Measurements from ENCODE around the gene HSPB8. TPM values are rescaled to one million over a fixed set of nuclear protein-coding genes. Genes with fewer than 3 reads are reported as not detected.

HSPB8 gene
- total RNA-seq, 2 experiments from 2014 or later = not detected

- POLR2A ChIA-PET = no interaction called here
- H3K27me3 Mint-ChIP-seq = no peaks in the 10 kb centered on the region
- H3K9me3 Mint-ChIP-seq = no peaks in the 10 kb centered on the region
- no peaks in the 10 kb centered on the region for H3K4me1 Mint-ChIP-seq
- DNase-seq = no peak
- H3K4me3 Mint-ChIP-seq = no peak overlapping the region
- CTCF ChIA-PET = no interaction called here
- no peaks in the 10 kb centered on the region for H3K36me3 Mint-ChIP-seq (ENCODE audit: low read depth)
- no peak overlapping the region for H3K27ac Mint-ChIP-seq
Measured at GRCh38 chr12:119235197-119235751, 56.5 kb downstream of the HSPB8 start.

GRCh38 chr12:119236372-119236771 lies 57.6 kb downstream of the HSPB8 start:
- Mint-ChIP-seq H3K4me1 (no peaks in the 10 kb centered on the region), H3K9me3 (no peaks in the 10 kb centered on the region)
- POLR2A ChIA-PET = no interaction called here

GRCh38 chr12:119239040-119239439 lies 60.3 kb downstream of the HSPB8 start:
- POLR2A ChIA-PET = no interaction called here
- Mint-ChIP-seq H3K4me3 (no peak overlapping the region), H3K27me3 (no peaks in the 10 kb centered on the region), H3K27ac (no peak overlapping the region), H3K4me1 (no peaks in the 10 kb centered on the region), H3K9me3 (no peaks in the 10 kb centered on the region), H3K36me3 (ENCODE audit: low read depth) (no peaks in the 10 kb centered on the region)
- CTCF ChIA-PET = no interaction called here
- no peak for DNase-seq

More at GRCh38 chr12:119236372-119236771, 57.6 kb downstream of the HSPB8 start:
- Mint-ChIP-seq H3K4me3 (no peak overlapping the region), H3K27ac (no peak overlapping the region), H3K36me3 (ENCODE audit: low read depth) (no peaks in the 10 kb centered on the region), H3K27me3 (no peaks in the 10 kb centered on the region)
- no peak for DNase-seq
- CTCF ChIA-PET = no interaction called here

- ChIA-PET CTCF (no interaction called here), POLR2A (no interaction called here)
- no peak overlapping the region for H3K27ac Mint-ChIP-seq
- no peaks in the 10 kb centered on the region for H3K36me3 Mint-ChIP-seq (ENCODE audit: low read depth)
- H3K4me1 Mint-ChIP-seq = no peaks in the 10 kb centered on the region
- H3K4me3 Mint-ChIP-seq = no peak overlapping the region
- no peaks in the 10 kb centered on the region for H3K9me3 Mint-ChIP-seq
- H3K27me3 Mint-ChIP-seq = no peaks in the 10 kb centered on the region
- DNase-seq = no peak
Measured at GRCh38 chr12:119241049-119241448, 62.3 kb downstream of the HSPB8 start.

GRCh38 chr12:119241580-119242169 lies 62.9 kb downstream of the HSPB8 start:
- ChIA-PET POLR2A (no interaction called here), CTCF (no interaction called here)
- H3K27me3 Mint-ChIP-seq = no peaks in the 10 kb centered on the region
- no peak overlapping the region for H3K27ac Mint-ChIP-seq
- no peaks in the 10 kb centered on the region for H3K9me3 Mint-ChIP-seq
- H3K4me3 Mint-ChIP-seq = no peak overlapping the region
- H3K4me1 Mint-ChIP-seq = no peaks in the 10 kb centered on the region
- no peak for DNase-seq
- H3K36me3 Mint-ChIP-seq (ENCODE audit: low read depth) = no peaks in the 10 kb centered on the region

Other genes with a start within 250 kb of the HSPB8 start
- gene SRRM4, start 197.4 kb upstream of the HSPB8 start, total RNA-seq = not detected
- gene CCDC60, start 155.8 kb downstream of the HSPB8 start, total RNA-seq = not detected

Data from activated CD4-positive, alpha-beta memory T cell treated with anti-CD3 and anti-CD28 coated beads, Interleukin-2, amount 10 ng/mL, durations not matched to agents 7 days and 5 days (primary cell).